IPS-15b (cell line): ENCODE data around the gene TPPP2.
A peak's percentile ranks its signal among the peaks of the same experiment; 100 is the strongest.

Experiments
- H3K27me3 ChIP-seq: one replicate; pipeline ENCODE4 v1.6.1; 2013; ENCODE audit warnings: low read length; ENCODE audit not compliant: control insufficient read depth, insufficient read depth
- H3K36me3 ChIP-seq: one replicate; pipeline ENCODE4 v1.6.1; 2013; ENCODE audit warnings: low read length; ENCODE audit not compliant: control insufficient read depth, insufficient read depth
- H3K4me1 ChIP-seq: one replicate; pipeline ENCODE4 v1.6.1; 2013; ENCODE audit warnings: mild to moderate bottlenecking, low read length; ENCODE audit not compliant: control insufficient read depth, insufficient read depth
- H3K4me3 ChIP-seq: one replicate; pipeline ENCODE4 v1.5.1; 2013; ENCODE audit warnings: low read depth, low read length
- H3K9ac ChIP-seq: one replicate; pipeline ENCODE4 v1.6.1; 2013; ENCODE audit warnings: low read depth, mild to moderate bottlenecking, low read length
- H3K9me3 ChIP-seq: one replicate; pipeline ENCODE4 v1.6.1; 2013; ENCODE audit warnings: mild to moderate bottlenecking, low read length; ENCODE audit not compliant: control insufficient read depth, insufficient read depth

TPPP2 gene

GRCh38 chr14:21018286-21018685, 11.7 kb upstream of the TPPP2 start:
- H3K36me3 ChIP-seq = peaks cover 6% of the 10 kb centered on the region
- H3K4me3 ChIP-seq = no peak overlapping the region
- H3K27me3 ChIP-seq = peaks cover 24% of the 10 kb centered on the region
- H3K4me1 ChIP-seq = peaks cover 10% of the 10 kb centered on the region
- H3K9ac ChIP-seq = no peak overlapping the region
- H3K9me3 ChIP-seq = no peaks in the 10 kb centered on the region

- peaks cover 12% of the 10 kb centered on the region for H3K4me1 ChIP-seq
- H3K9me3 ChIP-seq = no peaks in the 10 kb centered on the region
- H3K36me3 ChIP-seq = peaks cover 6% of the 10 kb centered on the region
- H3K27me3 ChIP-seq = peaks cover 29% of the 10 kb centered on the region
- no peak overlapping the region for H3K9ac ChIP-seq
- H3K4me3 ChIP-seq = no peak overlapping the region
Observed at GRCh38 chr14:21018781-21019180, 11.2 kb upstream of the TPPP2 start.

GRCh38 chr14:21019366-21019765, 10.7 kb upstream of the TPPP2 start:
- H3K36me3 ChIP-seq = peaks cover 6% of the 10 kb centered on the region
- H3K27me3 ChIP-seq = peaks cover 35% of the 10 kb centered on the region
- H3K9ac ChIP-seq = no peak overlapping the region
- no peak overlapping the region for H3K4me3 ChIP-seq
- H3K4me1 ChIP-seq = peaks cover 12% of the 10 kb centered on the region
- no peaks in the 10 kb centered on the region for H3K9me3 ChIP-seq

- H3K4me3 ChIP-seq = no peak overlapping the region
- H3K36me3 ChIP-seq = peaks cover 6% of the 10 kb centered on the region
- H3K27me3 ChIP-seq = peaks cover 36% of the 10 kb centered on the region
- no peak overlapping the region for H3K9ac ChIP-seq
- peaks cover 6% of the 10 kb centered on the region for H3K4me1 ChIP-seq
- H3K9me3 ChIP-seq = no peaks in the 10 kb centered on the region
Observed at GRCh38 chr14:21020977-21021545, 9.0 kb upstream of the TPPP2 start.

GRCh38 chr14:21022686-21023085, 7.3 kb upstream of the TPPP2 start:
- Histone ChIP-seq H3K4me1 (peaks cover 18% of the 10 kb centered on the region), H3K9ac (no peak overlapping the region), H3K36me3 (peaks cover 5% of the 10 kb centered on the region), H3K9me3 (no peaks in the 10 kb centered on the region), H3K27me3 (peaks cover 45% of the 10 kb centered on the region), H3K4me3 (no peak overlapping the region)

GRCh38 chr14:21023174-21023573, 6.8 kb upstream of the TPPP2 start:
- H3K4me1 ChIP-seq = peaks cover 18% of the 10 kb centered on the region
- no peak overlapping the region for H3K9ac ChIP-seq
- H3K27me3 ChIP-seq = peaks cover 49% of the 10 kb centered on the region
- H3K9me3 ChIP-seq = no peaks in the 10 kb centered on the region
- H3K4me3 ChIP-seq = no peak overlapping the region
- H3K36me3 ChIP-seq = peaks cover 5% of the 10 kb centered on the region

GRCh38 chr14:21023817-21024584, 6.0 kb upstream of the TPPP2 start:
- Histone ChIP-seq H3K4me1 (peaks cover 18% of the 10 kb centered on the region), H3K9ac (peak overlapping the region; percentile 65), H3K4me3 (peak overlapping the region; percentile 63), H3K36me3 (peaks cover 5% of the 10 kb centered on the region), H3K27me3 (peaks cover 49% of the 10 kb centered on the region), H3K9me3 (no peaks in the 10 kb centered on the region)

GRCh38 chr14:21024585-21025370, 5.2 kb upstream of the TPPP2 start, which contains the start of gene NDRG2:
NDRG2 (minus strand) TSS chr14:21025061; CDS start chr14:21023315, 1,746 bp downstream.
- H3K36me3 ChIP-seq = peaks cover 5% of the 10 kb centered on the region

GRCh38 chr14:21025371-21026273, 4.4 kb upstream of the TPPP2 start:
- peak overlapping the region; percentile 32 for H3K9ac ChIP-seq
- peaks cover 5% of the 10 kb centered on the region for H3K36me3 ChIP-seq
- H3K4me3 ChIP-seq = peak overlapping the region; percentile 72
- H3K27me3 ChIP-seq = peaks cover 51% of the 10 kb centered on the region
- no peaks in the 10 kb centered on the region for H3K9me3 ChIP-seq
- peaks cover 18% of the 10 kb centered on the region for H3K4me1 ChIP-seq

More at GRCh38 chr14:21024585-21025370, 5.2 kb upstream of the TPPP2 start, which contains the start of gene NDRG2:
- Histone ChIP-seq H3K4me1 (peaks cover 18% of the 10 kb centered on the region), H3K9me3 (no peaks in the 10 kb centered on the region), H3K27me3 (peaks cover 49% of the 10 kb centered on the region), H3K9ac (peak within 1 kb of the TSS; percentile 65), H3K4me3 (peak within 1 kb of the TSS; percentile 72)

- peaks cover 49% of the 10 kb centered on the region for H3K27me3 ChIP-seq
- H3K36me3 ChIP-seq = peaks cover 5% of the 10 kb centered on the region
- H3K4me3 ChIP-seq = peak overlapping the region; percentile 57
- H3K4me1 ChIP-seq = peaks cover 18% of the 10 kb centered on the region
- H3K9ac ChIP-seq = no peak overlapping the region
- H3K9me3 ChIP-seq = no peaks in the 10 kb centered on the region
Observed at GRCh38 chr14:21026274-21026987, 3.6 kb upstream of the TPPP2 start.
